Spinal cord (tissue), 10 donors: ENCODE data around the gene PAX5. TPM values are rescaled to one million over a fixed set of nuclear protein-coding genes. Genes with fewer than 3 reads are reported as not detected.
"Not testable (repeated sequence)": the region's sequence is repeated elsewhere in the genome, so short reads cannot be mapped to it uniquely, and the experiment has no call there.

Experiments used
- DNase-seq, 6 donors: peaks; one replicate each; pipeline versions ENCODE4 v3.0.0 to v3.0.0-alpha.2; 2013 to 2015; ENCODE audit warnings: low spot score in 6 of 6, low read depth in 4 of 6
- H3K27ac ChIP-seq: one replicate; pipeline ENCODE4 v1.5.1; 2013; ENCODE audit warnings: low read depth, low read length, control low read depth
- H3K27me3 ChIP-seq: one replicate; pipeline ENCODE4 v1.6.1; 2013; ENCODE audit warnings: low read length; ENCODE audit not compliant: control insufficient read depth, insufficient read depth
- H3K36me3 ChIP-seq: one replicate; pipeline ENCODE4 v1.6.1; 2013; ENCODE audit warnings: low read length; ENCODE audit not compliant: control insufficient read depth, insufficient read depth
- H3K4me1 ChIP-seq: one replicate; pipeline ENCODE4 v1.6.1; 2013; ENCODE audit warnings: low read length; ENCODE audit not compliant: control insufficient read depth, insufficient read depth
- H3K4me3 ChIP-seq: one replicate; pipeline ENCODE4 v1.5.1; 2013; ENCODE audit warnings: low read depth, low read length, control low read depth
- H3K9me3 ChIP-seq: one replicate; pipeline ENCODE4 v1.6.1; 2013; ENCODE audit warnings: low read length; ENCODE audit not compliant: control insufficient read depth, insufficient read depth
- WGBS: methylation state at CpG from one replicate; pipeline ENCODE4 v1.1.5; 2013; ENCODE audit warnings: missing lambda C conversion rate; ENCODE audit not compliant: insufficient coverage; 5-methylcytosine and 5-hydroxymethylcytosine counted together
- long read RNA-seq, 4 donors: transcript quantifications; one replicate each; lab custom pipeline, GENCODE V29; 2026
- polyA plus RNA-seq, 2 donors: library from polyadenylated mRNA; unstranded; fragments of 120-200 nt; gene quantifications; one replicate each; pipeline ENCODE4 v1.2.1, GENCODE V29; 2013; ENCODE audit not compliant: insufficient read length in 2 of 2
- total RNA-seq, 2 donors: library from RNA; depleted of rRNA in 1 of 2; stranded (reverse); fragments of 120-200 nt in 1 of 2; fragments of >200 nt in 1 of 2; gene quantifications; one replicate each; pipeline versions ENCODE4 v1.2.3 to v1.2.4, GENCODE V29; 2013 to 2014
- donor health status: healthy.

PAX5 gene
- total RNA-seq (under 1 TPM; 0.89 to 0.99 TPM), polyA plus RNA-seq (1 to 10 TPM; 1.2 to 2.6 TPM)
- long read RNA-seq, donor 1: 0 reads
- long read RNA-seq, donor 2: 0 reads
- long read RNA-seq, donor 3: 0 reads
- long read RNA-seq, donor 4: 0 reads

GRCh38 chr9:37033682-37034304, at the start of gene PAX5:
Gene PAX5 (minus strand): TSS chr9:37034268. CDS start chr9:37034031, 237 bp downstream.
- 3% methylated on average over 23 of the region's 27 CpGs for WGBS
- Histone ChIP-seq H3K4me3 (no peak within 1 kb of the TSS), H3K4me1 (peaks cover 51% of the 10 kb centered on the region), H3K27me3 (peaks cover 100% of the 10 kb centered on the region), H3K36me3 (no peaks in the 10 kb centered on the region), H3K27ac (no peak within 1 kb of the TSS), H3K9me3 (no peaks in the 10 kb centered on the region)
- DNase-seq: no peak

- H3K4me1 ChIP-seq: peaks cover 5% of the 10 kb centered on the region
- no peaks in the 10 kb centered on the region for H3K36me3 ChIP-seq
- H3K27ac ChIP-seq: no peak overlapping the region
- no peaks in the 10 kb centered on the region for H3K9me3 ChIP-seq
- no peak for DNase-seq
- H3K4me3 ChIP-seq: no peak overlapping the region
- no peaks in the 10 kb centered on the region for H3K27me3 ChIP-seq
Measured at GRCh38 chr9:37083654-37084053, 49.6 kb upstream of the PAX5 start.

GRCh38 chr9:37082214-37082765, 48.2 kb upstream of the PAX5 start:
- Histone ChIP-seq H3K4me3 (no peak overlapping the region), H3K27ac (no peak overlapping the region), H3K9me3 (no peaks in the 10 kb centered on the region), H3K36me3 (no peaks in the 10 kb centered on the region), H3K27me3 (no peaks in the 10 kb centered on the region), H3K4me1 (peaks cover 5% of the 10 kb centered on the region)
- no peak for DNase-seq
- no CpG with 5 or more reads among the region's 4 CpGs for WGBS

GRCh38 chr9:37081507-37081906, 47.4 kb upstream of the PAX5 start:
- H3K4me1 ChIP-seq, DNase-seq, H3K9me3 ChIP-seq, H3K27ac ChIP-seq, H3K27me3 ChIP-seq, H3K4me3 ChIP-seq, H3K36me3 ChIP-seq: not testable (repeated sequence)
- WGBS: over 99% methylated on average over 13 of the region's 20 CpGs

- WGBS: 0% methylated on average over 29 of the region's 32 CpGs
- peak overlapping the region; percentile 71 for H3K27ac ChIP-seq
Measured at GRCh38 chr9:37080165-37080628, 46.1 kb upstream of the PAX5 start.

GRCh38 chr9:37079370-37080164, 45.5 kb upstream of the PAX5 start:
- WGBS: 2% methylated on average over 57 of the region's 63 CpGs
- peak overlapping the region; percentile 71 for H3K27ac ChIP-seq
- peak; percentile 85 to 98 (median 92) for DNase-seq

More at GRCh38 chr9:37080165-37080628, 46.1 kb upstream of the PAX5 start:
- peak overlapping the region; percentile 79 for H3K4me3 ChIP-seq
- DNase-seq: peak in 2 of 6 donors; percentile 1 to 4
- H3K4me1 ChIP-seq, H3K36me3 ChIP-seq, H3K27me3 ChIP-seq, H3K9me3 ChIP-seq: not testable (repeated sequence)

GRCh38 chr9:37074790-37075189, 40.7 kb upstream of the PAX5 start:
- WGBS: 88% methylated on average over 1 of the region's 4 CpGs
- H3K27me3 ChIP-seq, H3K27ac ChIP-seq, H3K4me3 ChIP-seq, H3K4me1 ChIP-seq, H3K9me3 ChIP-seq, H3K36me3 ChIP-seq, DNase-seq: not testable (repeated sequence)

More at GRCh38 chr9:37079370-37080164, 45.5 kb upstream of the PAX5 start:
- no peaks in the 10 kb centered on the region for H3K27me3 ChIP-seq
- H3K36me3 ChIP-seq: no peaks in the 10 kb centered on the region
- H3K4me3 ChIP-seq: peak overlapping the region; percentile 79
- H3K9me3 ChIP-seq: no peaks in the 10 kb centered on the region
- peaks cover 5% of the 10 kb centered on the region for H3K4me1 ChIP-seq

- 43% methylated on average over 1 of the region's 3 CpGs for WGBS
Measured at GRCh38 chr9:37066139-37066725, 32.2 kb upstream of the PAX5 start.

GRCh38 chr9:37062336-37062735, 28.3 kb upstream of the PAX5 start:
- peaks cover 5% of the 10 kb centered on the region for H3K27me3 ChIP-seq

More at GRCh38 chr9:37066139-37066725, 32.2 kb upstream of the PAX5 start:
- peaks cover 3% of the 10 kb centered on the region for H3K27me3 ChIP-seq
- no peak for DNase-seq
- no peaks in the 10 kb centered on the region for H3K9me3 ChIP-seq
- H3K36me3 ChIP-seq: no peaks in the 10 kb centered on the region
- H3K27ac ChIP-seq: no peak overlapping the region
- no peaks in the 10 kb centered on the region for H3K4me1 ChIP-seq
- no peak overlapping the region for H3K4me3 ChIP-seq

More at GRCh38 chr9:37062336-37062735, 28.3 kb upstream of the PAX5 start:
- no peak for DNase-seq
- Histone ChIP-seq H3K36me3 (no peaks in the 10 kb centered on the region), H3K9me3 (no peaks in the 10 kb centered on the region), H3K4me1 (no peaks in the 10 kb centered on the region), H3K27ac (no peak overlapping the region), H3K4me3 (no peak overlapping the region)
- 100% methylated on average over 1 of the region's 4 CpGs for whole genome bisulfite sequencing
